Body of pancreas (tissue), 4 donors: Measurements from ENCODE around the gene TLR9.

Experiments used
- POLR2A ChIP-seq, 3 donors: fragments of 450-650 bp; IDR thresholded peaks; one replicate each; pipeline ENCODE4 v1.6.1; 2016; ENCODE audit warnings: antibody characterized with exemption in 3 of 3, mild to moderate bottlenecking in 2 of 3
- TF ChIP-seq, protein P1 (sequence below), 7 experiments: fragments of 450-650 bp in 4 of 7; fragments of 200-600 bp in 3 of 7; sonication (generic) in 3 of 7; IDR thresholded peaks; one replicate each; pipeline ENCODE4 v1.5.1; 2016 to 2019; ENCODE audit warnings: antibody characterized with exemption in 7 of 7

DNA sequence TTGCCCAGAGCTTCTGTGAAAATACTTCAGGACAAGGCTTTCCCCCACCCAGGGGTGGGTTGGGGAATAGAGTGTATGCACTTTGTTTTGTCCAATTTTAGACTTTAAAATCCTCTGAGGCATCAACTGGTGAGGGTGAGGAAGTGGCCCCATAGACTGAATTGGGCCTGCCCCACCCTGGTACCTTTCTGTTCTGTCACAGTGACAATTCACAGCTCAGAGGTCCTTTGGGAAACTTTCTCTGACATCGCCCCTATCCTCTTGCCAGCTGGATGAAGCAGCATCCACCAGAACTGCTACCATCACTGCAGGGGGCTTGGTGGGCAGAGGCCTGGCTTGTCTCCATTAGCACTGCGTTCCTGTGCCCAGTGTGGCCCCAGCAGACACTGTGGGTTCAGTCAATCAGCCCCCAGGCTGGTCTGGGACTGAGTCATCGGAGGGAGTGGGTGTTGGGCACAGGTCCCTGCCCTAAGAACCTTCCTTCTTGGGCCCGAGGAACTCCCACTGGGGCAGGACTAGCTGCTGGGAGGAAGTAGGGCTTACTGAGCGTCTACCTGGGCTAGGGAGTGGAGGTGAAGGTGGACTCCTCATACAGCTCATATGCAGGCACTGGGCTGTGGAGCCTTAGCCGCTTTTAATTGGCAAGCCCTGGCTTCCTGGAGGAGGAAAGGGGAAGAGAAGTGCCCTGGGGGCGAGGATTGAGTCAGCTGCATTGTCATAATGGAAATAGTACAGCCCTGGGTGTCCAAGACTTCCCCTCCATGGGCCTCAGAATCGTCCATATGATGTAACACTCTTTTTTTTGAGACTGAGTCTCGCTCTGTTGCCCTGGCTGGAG is 18.6 kb upstream of the TLR9 start:
- TF ChIP-seq, protein P1, sequence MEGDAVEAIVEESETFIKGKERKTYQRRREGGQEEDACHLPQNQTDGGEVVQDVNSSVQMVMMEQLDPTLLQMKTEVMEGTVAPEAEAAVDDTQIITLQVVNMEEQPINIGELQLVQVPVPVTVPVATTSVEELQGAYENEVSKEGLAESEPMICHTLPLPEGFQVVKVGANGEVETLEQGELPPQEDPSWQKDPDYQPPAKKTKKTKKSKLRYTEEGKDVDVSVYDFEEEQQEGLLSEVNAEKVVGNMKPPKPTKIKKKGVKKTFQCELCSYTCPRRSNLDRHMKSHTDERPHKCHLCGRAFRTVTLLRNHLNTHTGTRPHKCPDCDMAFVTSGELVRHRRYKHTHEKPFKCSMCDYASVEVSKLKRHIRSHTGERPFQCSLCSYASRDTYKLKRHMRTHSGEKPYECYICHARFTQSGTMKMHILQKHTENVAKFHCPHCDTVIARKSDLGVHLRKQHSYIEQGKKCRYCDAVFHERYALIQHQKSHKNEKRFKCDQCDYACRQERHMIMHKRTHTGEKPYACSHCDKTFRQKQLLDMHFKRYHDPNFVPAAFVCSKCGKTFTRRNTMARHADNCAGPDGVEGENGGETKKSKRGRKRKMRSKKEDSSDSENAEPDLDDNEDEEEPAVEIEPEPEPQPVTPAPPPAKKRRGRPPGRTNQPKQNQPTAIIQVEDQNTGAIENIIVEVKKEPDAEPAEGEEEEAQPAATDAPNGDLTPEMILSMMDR (IDR thresholded peaks at IDR 0.05) = no peak
- TF ChIP-seq POLR2A (IDR thresholded peaks at IDR 0.05) = no peak
